Liver (tissue), 3 donors: ENCODE results near the gene DAPK1.

ENCODE experiments used
- HNF4A ChIP-seq, 2 donors: conservative IDR thresholded peaks; 2 replicates each; pipeline ENCODE4 v1.6.1; 2016; ENCODE audit warnings: antibody characterized with exemption in 2 of 2, mild to moderate bottlenecking in 2 of 2
- ZBTB33 ChIP-seq: IDR thresholded peaks from 2 replicates; pipeline ENCODE4 v1.6.1; 2016; ENCODE audit warnings: antibody characterized with exemption
- TF ChIP-seq, protein P1 (sequence below): fragments of 150-350 bp; IDR thresholded peaks from 2 replicates; pipeline ENCODE4 v1.5.1; 2017; ENCODE audit warnings: improper control_type of control experiment, low read depth, low read length; ENCODE audit not compliant: missing input control
- donor health status: healthy.
- donor health status: healthy.

DNA sequence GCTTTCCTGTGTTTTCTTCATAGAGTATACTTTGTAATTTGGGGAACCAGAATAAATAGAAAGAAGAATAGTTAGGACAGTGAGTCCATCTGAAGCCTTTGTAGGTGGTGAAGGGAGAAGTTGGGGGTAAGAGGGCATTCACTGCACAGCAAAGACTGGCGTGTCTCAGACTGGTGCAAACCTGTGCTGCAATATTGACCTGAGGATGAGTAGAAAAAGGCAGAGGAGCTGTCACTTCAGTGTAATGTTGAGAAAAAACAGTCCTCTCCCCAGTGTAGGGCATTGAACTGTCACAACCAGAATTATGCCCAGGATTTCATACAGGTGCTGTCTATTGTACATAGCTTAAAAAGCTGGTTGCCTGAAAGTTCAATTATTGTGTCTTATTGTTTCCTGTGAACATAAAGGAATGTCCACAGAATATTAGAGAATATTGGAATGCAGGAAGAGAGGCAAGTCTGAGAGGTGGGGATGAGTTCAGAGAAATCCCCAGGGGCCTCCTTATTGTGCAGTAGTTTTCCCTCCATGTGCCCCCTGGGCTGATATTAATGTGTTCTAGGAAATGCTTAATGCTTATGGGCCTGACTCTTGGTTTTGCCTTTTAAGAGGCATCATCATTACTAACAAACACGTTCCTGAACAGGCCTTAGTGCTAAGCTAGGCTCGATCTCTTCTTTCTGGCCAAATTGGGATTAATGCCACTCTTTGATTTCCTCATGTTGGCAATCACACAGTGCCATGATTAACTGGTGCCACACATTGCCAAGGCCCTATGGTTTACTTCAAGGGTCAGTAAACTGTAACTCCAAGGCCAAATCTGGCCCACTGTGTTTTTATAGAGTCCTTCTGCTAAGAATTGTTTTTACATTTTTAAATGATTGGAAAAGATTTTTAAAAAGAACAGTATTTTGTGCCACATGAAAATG lies 34.0 kb downstream of the DAPK1 start:
- TF ChIP-seq, protein P1, sequence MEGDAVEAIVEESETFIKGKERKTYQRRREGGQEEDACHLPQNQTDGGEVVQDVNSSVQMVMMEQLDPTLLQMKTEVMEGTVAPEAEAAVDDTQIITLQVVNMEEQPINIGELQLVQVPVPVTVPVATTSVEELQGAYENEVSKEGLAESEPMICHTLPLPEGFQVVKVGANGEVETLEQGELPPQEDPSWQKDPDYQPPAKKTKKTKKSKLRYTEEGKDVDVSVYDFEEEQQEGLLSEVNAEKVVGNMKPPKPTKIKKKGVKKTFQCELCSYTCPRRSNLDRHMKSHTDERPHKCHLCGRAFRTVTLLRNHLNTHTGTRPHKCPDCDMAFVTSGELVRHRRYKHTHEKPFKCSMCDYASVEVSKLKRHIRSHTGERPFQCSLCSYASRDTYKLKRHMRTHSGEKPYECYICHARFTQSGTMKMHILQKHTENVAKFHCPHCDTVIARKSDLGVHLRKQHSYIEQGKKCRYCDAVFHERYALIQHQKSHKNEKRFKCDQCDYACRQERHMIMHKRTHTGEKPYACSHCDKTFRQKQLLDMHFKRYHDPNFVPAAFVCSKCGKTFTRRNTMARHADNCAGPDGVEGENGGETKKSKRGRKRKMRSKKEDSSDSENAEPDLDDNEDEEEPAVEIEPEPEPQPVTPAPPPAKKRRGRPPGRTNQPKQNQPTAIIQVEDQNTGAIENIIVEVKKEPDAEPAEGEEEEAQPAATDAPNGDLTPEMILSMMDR, result no peak
- TF ChIP-seq HNF4A (conservative IDR thresholded peaks at IDR 0.05), result no peak
- TF ChIP-seq ZBTB33, result no peak
